Kidney (tissue), 14 donors: ENCODE results near the gene CHMP4A. TPM values are rescaled to one million over a fixed set of nuclear protein-coding genes. Genes with fewer than 3 reads are reported as not detected.

Experiments used
- DNase-seq, 5 donors: peaks; one replicate each; pipeline ENCODE4 v3.0.0-alpha.2; 2013 to 2020
- FAIRE-seq: peaks from 2 replicates; lab custom pipeline; 2012; peaks lifted over from hg19 to GRCh38; lab: Jason Lieb, UNC
- H3K27ac ChIP-seq, 2 donors: one replicate each; pipeline ENCODE4 v1.7.0; 2013; ENCODE audit warnings: low read depth in 2 of 2, low read length in 2 of 2, inconsistent platforms in 1 of 2
- H3K27me3 ChIP-seq: one replicate; pipeline ENCODE4 v1.7.1; 2013; ENCODE audit warnings: low read length, inconsistent platforms; ENCODE audit not compliant: control insufficient read depth, insufficient read depth
- H3K36me3 ChIP-seq, 3 donors: one replicate each; pipeline versions ENCODE4 v1.7.0 to v1.7.1; 2013; ENCODE audit warnings: low read length in 3 of 3, control low read depth in 1 of 3, inconsistent platforms in 1 of 3; ENCODE audit not compliant: insufficient read depth in 3 of 3, control insufficient read depth in 2 of 3
- H3K4me1 ChIP-seq, 3 donors: one replicate each; pipeline versions ENCODE4 v1.7.0 to v1.7.1; 2013; ENCODE audit warnings: low read length in 3 of 3, inconsistent platforms in 1 of 3, low read depth in 1 of 3; ENCODE audit not compliant: control insufficient read depth in 2 of 3, insufficient read depth in 2 of 3
- H3K4me3 ChIP-seq, 3 donors: one replicate each; pipeline versions ENCODE4 v1.7.0 to v1.8.1; 2013; ENCODE audit warnings: low read length in 3 of 3, control low read depth in 1 of 3, inconsistent platforms in 1 of 3
- H3K9ac ChIP-seq, 3 donors: one replicate each; pipeline versions ENCODE4 v1.7.0 to v1.7.1; 2013; ENCODE audit warnings: low read length in 3 of 3, control low read depth in 1 of 3, inconsistent platforms in 1 of 3
- H3K9me3 ChIP-seq, 3 donors: one replicate each; pipeline versions ENCODE4 v1.7.0 to v1.7.1; 2013; ENCODE audit warnings: low read length in 3 of 3, control low read depth in 1 of 3, inconsistent platforms in 1 of 3; ENCODE audit not compliant: control insufficient read depth in 2 of 3, insufficient read depth in 1 of 3
- CTCF ChIP-seq: IDR thresholded peaks from 3 replicates; pipeline ENCODE4 v1.5.1; 2012; ENCODE audit warnings: mild to moderate bottlenecking, moderate library complexity, borderline replicate concordance; ENCODE audit not compliant: insufficient read depth; ENCODE audit errors: extremely low read depth
- intact Hi-C: fragments of 100-400 bp; cut with DNase I; formaldehyde crosslinking; loops from one replicate; pipeline ENCODE4 v1.11.1; 2022
- polyA plus RNA-seq: library from polyadenylated mRNA; stranded (reverse); fragments of 350-450 nt; fragmentation: Illumina TruSeq; extraction: RNeasy Lipid Tissue Mini Kit (QIAGEN cat#74804); gene quantifications from one replicate; pipeline ENCODE4 v1.2.3, GENCODE V29; 2014; ENCODE audit warnings: low read depth, low replicate concordance; ENCODE audit not compliant: insufficient read depth
- total RNA-seq: library from RNA; stranded (reverse); fragmentation: NEBNext Ultra II Directional; extraction: Animal tissue kit (Norgen Biotek cat#: 25700); gene quantifications from one replicate; pipeline ENCODE4 v1.2.1, GENCODE V29; 2021
- donor health status: control.
- donor health status: control.
- donor health status: control.
- donor health status: control.
- donor health status: control.
- donor health status: DM: yes; HTN: yes; CAD: no.
- donor health status: Normal renal cell carcinoma (clear cell type).

CHMP4A gene
- total and polyA plus RNA-seq, 2 donors from 2014 or later, result 65.1 to 72.2 TPM

GRCh38 chr14:24167469-24168114, 45.7 kb downstream of the CHMP4A start:
- Histone ChIP-seq H3K27me3 (no peaks in the 10 kb centered on the region), H3K4me1 (peaks cover 0 to 12% (median 0%) of the 10 kb centered on the region in 3 donors), H3K4me3 (no peak overlapping the region), H3K36me3 (peaks cover 5 to 44% (median 30%) of the 10 kb centered on the region in 3 donors), H3K9ac (no peak overlapping the region), H3K27ac (no peak overlapping the region), H3K9me3 (no peaks in the 10 kb centered on the region)
- no peak for FAIRE-seq
- intact Hi-C loops, result no loop called here
- TF ChIP-seq CTCF, result no peak
- DNase-seq, result no peak

- Histone ChIP-seq H3K36me3 (peaks cover 5 to 45% (median 30%) of the 10 kb centered on the region in 3 donors), H3K4me1 (peaks cover 0 to 16% (median 9%) of the 10 kb centered on the region in 3 donors), H3K4me3 (no peak overlapping the region), H3K27me3 (no peaks in the 10 kb centered on the region), H3K27ac (no peak overlapping the region), H3K9me3 (no peaks in the 10 kb centered on the region), H3K9ac (no peak overlapping the region)
- DNase-seq, result peak in 1 of 5 donors; percentile 10
- intact Hi-C loops, result no loop called here
- no peak for FAIRE-seq
- TF ChIP-seq CTCF, result no peak
These were observed 47.5 kb downstream of the CHMP4A start for GRCh38 chr14:24165785-24166184.

GRCh38 chr14:24164518-24164991, 48.7 kb downstream of the CHMP4A start:
- H3K27me3 ChIP-seq, result no peaks in the 10 kb centered on the region
- no peak overlapping the region for H3K27ac ChIP-seq
- no peak for FAIRE-seq
- intact Hi-C loops, result no loop called here
- no peak overlapping the region for H3K4me3 ChIP-seq
- peaks cover 5 to 50% (median 30%) of the 10 kb centered on the region in 3 donors for H3K36me3 ChIP-seq
- no peaks in the 10 kb centered on the region for H3K9me3 ChIP-seq
- no peak for TF ChIP-seq CTCF
- DNase-seq, result peak in 1 of 5 donors; percentile 49
- no peak overlapping the region for H3K9ac ChIP-seq
- peaks cover 0 to 20% (median 11%) of the 10 kb centered on the region in 3 donors for H3K4me1 ChIP-seq
